Effector memory CD4-positive, alpha-beta T cell (primary cell): ENCODE results near the gene BRD1.

Experiments used
- DNase-seq, 3 donors: peaks; one replicate each; pipeline ENCODE4 v3.0.0-alpha.2; 2020
- H3K27ac ChIP-seq: 2 replicates; pipeline ENCODE4 v1.7.0; 2013; ENCODE audit warnings: mild to moderate bottlenecking, low read length, moderate library complexity; ENCODE audit not compliant: insufficient read depth, poor library complexity, severe bottlenecking
- H3K27me3 ChIP-seq: replicated peaks from 2 replicates; pipeline ENCODE4 v1.7.0; 2013; ENCODE audit warnings: mild to moderate bottlenecking, low read length; ENCODE audit not compliant: insufficient read depth, control insufficient read depth, poor library complexity, severe bottlenecking
- H3K36me3 ChIP-seq: 2 replicates; pipeline ENCODE4 v1.7.0; 2013; ENCODE audit warnings: mild to moderate bottlenecking, low read length, moderate library complexity; ENCODE audit not compliant: control insufficient read depth, insufficient read depth
- H3K4me1 ChIP-seq: 2 replicates; pipeline ENCODE4 v1.7.0; 2013; ENCODE audit warnings: low read length, mild to moderate bottlenecking; ENCODE audit not compliant: control insufficient read depth, insufficient read depth, poor library complexity, severe bottlenecking
- H3K4me3 ChIP-seq: 2 replicates; pipeline ENCODE4 v1.7.0; 2013; ENCODE audit warnings: low read length, low read depth, mild to moderate bottlenecking; ENCODE audit not compliant: insufficient read depth, poor library complexity, severe bottlenecking
- H3K9me3 ChIP-seq: 2 replicates; pipeline ENCODE4 v1.7.0; 2013; ENCODE audit warnings: mild to moderate bottlenecking, low read length, moderate library complexity; ENCODE audit not compliant: control insufficient read depth

BRD1 gene

DNA sequence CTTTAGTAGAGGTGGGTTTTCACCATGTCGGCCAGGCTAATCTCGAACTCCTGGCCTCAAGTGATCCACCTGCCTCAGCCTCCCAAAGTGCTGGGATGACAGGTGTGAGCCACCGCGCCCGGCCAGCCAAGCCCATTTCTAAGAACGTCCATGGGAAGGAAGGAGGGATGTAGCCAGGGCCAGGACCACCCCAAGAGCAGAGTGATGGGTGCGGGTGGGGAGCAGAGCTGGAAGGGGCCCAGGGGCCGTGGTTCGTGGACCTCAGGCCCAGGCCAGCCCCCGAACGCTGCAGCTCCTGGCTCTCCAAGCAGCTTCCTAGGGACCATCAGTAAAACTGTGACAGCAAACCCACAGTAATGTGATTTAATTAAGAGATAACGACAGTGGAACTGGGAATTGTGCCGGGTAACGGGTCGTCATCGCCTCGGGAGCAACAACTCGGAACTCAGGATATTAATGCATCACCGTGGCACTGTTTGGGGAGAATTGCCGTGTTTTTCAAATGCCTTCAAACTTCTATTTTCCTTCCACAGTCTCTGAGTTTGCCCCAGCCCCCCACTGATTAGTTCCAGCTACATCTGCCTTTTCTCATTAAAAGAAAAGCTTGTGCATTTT lies 74.3 kb downstream of the BRD1 start:
- no peaks in the 10 kb centered on the region for H3K27me3 ChIP-seq
- DNase-seq: no peak
- H3K4me1 ChIP-seq: no peaks in the 10 kb centered on the region
- no peaks in the 10 kb centered on the region for H3K9me3 ChIP-seq
- H3K4me3 ChIP-seq: no peak overlapping the region
- H3K36me3 ChIP-seq: no peaks in the 10 kb centered on the region
- H3K27ac ChIP-seq: no peak overlapping the region

GRCh38 chr22:49752598-49753091 lies 75.0 kb downstream of the BRD1 start:
- Histone ChIP-seq H3K4me3 (no peak overlapping the region), H3K9me3 (peaks cover 3% of the 10 kb centered on the region), H3K27ac (no peak overlapping the region), H3K36me3 (no peaks in the 10 kb centered on the region), H3K27me3 (no peaks in the 10 kb centered on the region), H3K4me1 (no peaks in the 10 kb centered on the region)
- DNase-seq: no peak

DNA sequence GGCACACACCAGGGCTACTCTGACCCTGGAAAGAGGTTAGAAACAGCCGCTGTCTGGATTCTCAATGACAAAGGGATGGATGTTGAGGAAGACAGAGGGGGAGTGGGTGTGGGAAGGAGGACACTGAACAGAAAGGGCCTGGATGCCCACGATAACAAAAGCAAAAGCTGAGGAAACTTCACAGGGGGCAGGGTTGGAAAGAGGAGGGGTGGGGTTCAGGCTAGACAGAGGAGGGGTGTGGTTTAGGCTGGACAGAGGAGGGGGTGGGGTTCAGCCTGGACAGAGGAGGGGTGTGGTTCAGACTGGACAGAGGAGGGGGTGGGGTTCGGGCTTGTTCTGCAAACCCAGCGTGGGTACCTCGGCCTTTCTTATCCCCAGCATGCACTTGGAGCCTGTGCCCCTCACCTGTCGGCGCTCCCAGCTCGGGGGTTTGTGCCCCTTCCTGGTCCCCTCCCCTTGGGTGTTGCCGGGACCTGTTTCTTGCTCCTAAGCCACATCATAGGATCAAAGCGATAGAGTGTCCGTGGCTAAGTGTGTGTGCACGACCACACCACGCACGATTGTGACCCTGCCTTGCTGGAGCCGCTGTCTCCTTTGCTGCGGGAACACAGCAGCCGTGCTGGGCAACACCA lies 75.6 kb downstream of the BRD1 start:
- Histone ChIP-seq H3K27ac (no peak overlapping the region), H3K4me1 (no peaks in the 10 kb centered on the region), H3K9me3 (peaks cover 5% of the 10 kb centered on the region), H3K36me3 (no peaks in the 10 kb centered on the region), H3K27me3 (no peaks in the 10 kb centered on the region), H3K4me3 (no peak overlapping the region)
- no peak for DNase-seq

- Histone ChIP-seq H3K4me1 (no peaks in the 10 kb centered on the region), H3K27me3 (no peaks in the 10 kb centered on the region), H3K36me3 (no peaks in the 10 kb centered on the region), H3K27ac (no peak overlapping the region), H3K4me3 (no peak overlapping the region), H3K9me3 (peaks cover 5% of the 10 kb centered on the region)
- DNase-seq: no peak
Measured at GRCh38 chr22:49751318-49751965, 76.2 kb downstream of the BRD1 start.

GRCh38 chr22:49749885-49750510 lies 77.7 kb downstream of the BRD1 start:
- DNase-seq: no peak
- H3K4me3 ChIP-seq: no peak overlapping the region
- H3K4me1 ChIP-seq: no peaks in the 10 kb centered on the region
- H3K36me3 ChIP-seq: no peaks in the 10 kb centered on the region
- H3K27ac ChIP-seq: no peak overlapping the region
- peaks cover 5% of the 10 kb centered on the region for H3K9me3 ChIP-seq
- H3K27me3 ChIP-seq: no peaks in the 10 kb centered on the region

DNA sequence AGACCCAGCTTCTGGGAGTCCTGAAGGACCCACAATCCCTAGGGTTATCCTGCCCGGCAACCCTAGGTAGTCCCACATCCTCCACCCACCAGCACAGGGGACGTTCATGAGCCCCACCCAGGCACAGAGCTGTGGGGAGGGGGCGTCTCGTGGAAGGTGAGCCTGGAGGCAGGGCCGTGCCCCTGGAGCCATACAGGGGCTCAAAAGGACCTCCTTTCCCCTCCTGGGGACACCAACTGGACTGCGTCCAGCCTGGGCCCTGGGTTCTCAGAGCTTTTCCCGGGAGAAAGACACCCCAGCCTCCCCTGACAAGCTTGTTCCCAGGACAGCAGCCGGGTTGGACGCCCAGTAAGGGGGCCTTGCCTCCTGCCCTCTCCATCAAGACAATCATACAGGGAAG lies 78.4 kb downstream of the BRD1 start:
- Histone ChIP-seq H3K36me3 (no peaks in the 10 kb centered on the region), H3K27me3 (no peaks in the 10 kb centered on the region), H3K9me3 (peaks cover 5% of the 10 kb centered on the region), H3K4me3 (no peak overlapping the region), H3K27ac (no peak overlapping the region), H3K4me1 (no peaks in the 10 kb centered on the region)
- no peak for DNase-seq

- no peak for DNase-seq
- Histone ChIP-seq H3K27ac (no peak overlapping the region), H3K27me3 (no peaks in the 10 kb centered on the region), H3K4me3 (no peak overlapping the region), H3K9me3 (peaks cover 5% of the 10 kb centered on the region), H3K36me3 (no peaks in the 10 kb centered on the region), H3K4me1 (no peaks in the 10 kb centered on the region)
Measured at GRCh38 chr22:49748514-49748913, 79.2 kb downstream of the BRD1 start.

DNA sequence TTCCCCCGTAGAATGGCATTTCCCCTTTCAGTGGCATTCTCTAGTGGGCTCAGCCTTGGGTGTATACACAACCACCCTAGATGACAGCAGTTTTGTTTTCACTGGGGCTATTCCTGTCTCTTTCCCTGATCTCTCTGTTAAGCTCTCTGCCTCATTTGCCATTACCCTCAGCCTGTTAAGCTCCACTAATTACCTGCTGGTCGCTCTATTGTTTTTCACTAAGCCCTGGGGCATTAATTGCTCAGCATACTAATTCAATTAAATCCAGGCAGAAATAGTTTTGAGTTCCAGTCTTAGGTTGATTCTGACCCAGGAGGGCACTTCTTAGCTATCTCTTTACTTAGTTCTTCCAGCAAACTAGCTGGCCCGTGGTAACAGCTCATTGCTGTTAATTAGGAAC lies 80.0 kb downstream of the BRD1 start:
- H3K27ac ChIP-seq: no peak overlapping the region
- no peaks in the 10 kb centered on the region for H3K27me3 ChIP-seq

DNA sequence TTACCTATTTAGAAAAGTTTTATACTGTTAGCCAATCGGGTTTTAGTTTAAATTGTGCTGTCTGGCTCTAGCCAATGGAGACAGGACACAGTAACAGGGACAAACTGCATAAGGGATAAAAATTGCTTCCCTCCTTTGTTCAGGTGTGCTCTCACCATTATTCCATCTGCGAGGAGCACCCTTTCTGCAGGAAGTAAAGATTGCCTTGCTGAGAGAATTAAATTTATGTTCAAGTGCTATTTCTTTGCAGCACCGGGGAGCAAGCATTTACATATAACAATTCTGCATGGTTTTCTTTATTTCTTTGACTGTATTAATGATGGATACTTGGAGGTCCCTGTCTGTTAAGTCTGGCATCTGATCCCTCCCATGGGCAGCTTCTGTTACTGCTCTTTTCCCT lies 80.5 kb downstream of the BRD1 start:
- Histone ChIP-seq H3K27me3 (no peaks in the 10 kb centered on the region), H3K27ac (no peak overlapping the region), H3K4me3 (no peak overlapping the region), H3K9me3 (peaks cover 5% of the 10 kb centered on the region), H3K36me3 (no peaks in the 10 kb centered on the region), H3K4me1 (no peaks in the 10 kb centered on the region)
- no peak for DNase-seq

More for the DNA sequence above, 80.0 kb downstream of the BRD1 start:
- Histone ChIP-seq H3K4me3 (no peak overlapping the region), H3K36me3 (no peaks in the 10 kb centered on the region), H3K9me3 (peaks cover 5% of the 10 kb centered on the region), H3K4me1 (no peaks in the 10 kb centered on the region)
- no peak for DNase-seq

- H3K9me3 ChIP-seq: peaks cover 5% of the 10 kb centered on the region
- no peak overlapping the region for H3K27ac ChIP-seq
- H3K4me3 ChIP-seq: no peak overlapping the region
- no peaks in the 10 kb centered on the region for H3K36me3 ChIP-seq
- DNase-seq: no peak
- no peaks in the 10 kb centered on the region for H3K4me1 ChIP-seq
- no peaks in the 10 kb centered on the region for H3K27me3 ChIP-seq
Measured at GRCh38 chr22:49746065-49746464, 81.6 kb downstream of the BRD1 start.
